ENCODE results near the gene TAOK1. TPM values are rescaled to one million over a fixed set of nuclear protein-coding genes. Genes with fewer than 3 reads are reported as not detected.

Gene TAOK1
- total RNA-seq, 2 donors from 2014 or later = 64.0 to 81.6 TPM

- no peak for DNase-seq (ENCODE audit: low spot score)
- no peaks in the 10 kb centered on the region for H3K9me3 Mint-ChIP-seq
- no peaks in the 10 kb centered on the region for H3K4me1 Mint-ChIP-seq (ENCODE audit: low read depth in 2 of 2)
- ATAC-seq = no peak
- H3K27ac Mint-ChIP-seq = no peak overlapping the region
- no peaks in the 10 kb centered on the region for H3K27me3 Mint-ChIP-seq
- H3K36me3 Mint-ChIP-seq = no peaks in the 10 kb centered on the region
- no peak overlapping the region for H3K4me3 Mint-ChIP-seq
These were observed 93.3 kb downstream of the TAOK1 start for GRCh38 chr17:29483503-29483902.

GRCh38 chr17:29495011-29495410 lies 104.8 kb downstream of the TAOK1 start:
- Mint-ChIP-seq H3K4me1 (ENCODE audit: low read depth in 2 of 2) (peaks cover 0 to 4% of the 10 kb centered on the region in 2 donors), H3K27me3 (no peaks in the 10 kb centered on the region), H3K4me3 (no peak overlapping the region), H3K36me3 (peaks cover 5% of the 10 kb centered on the region), H3K27ac (no peak overlapping the region), H3K9me3 (no peaks in the 10 kb centered on the region)
- DNase-seq (ENCODE audit: low spot score) (no peak), ATAC-seq (no peak)

- no peak for ATAC-seq
- DNase-seq (ENCODE audit: low spot score) = no peak
- Mint-ChIP-seq H3K4me3 (no peak overlapping the region), H3K4me1 (ENCODE audit: low read depth in 2 of 2) (no peaks in the 10 kb centered on the region), H3K27me3 (no peaks in the 10 kb centered on the region), H3K9me3 (no peaks in the 10 kb centered on the region), H3K36me3 (peaks cover 7% of the 10 kb centered on the region), H3K27ac (no peak overlapping the region)
These were observed 114.5 kb downstream of the TAOK1 start for GRCh38 chr17:29504711-29505110.

- no peak for ATAC-seq
- DNase-seq (ENCODE audit: low spot score) = no peak
- no peaks in the 10 kb centered on the region for H3K9me3 Mint-ChIP-seq
- H3K27ac Mint-ChIP-seq = no peak overlapping the region
- H3K27me3 Mint-ChIP-seq = no peaks in the 10 kb centered on the region
- H3K36me3 Mint-ChIP-seq = peaks cover 7% of the 10 kb centered on the region
- no peaks in the 10 kb centered on the region for H3K4me1 Mint-ChIP-seq (ENCODE audit: low read depth in 2 of 2)
- no peak overlapping the region for H3K4me3 Mint-ChIP-seq
These were observed 115.7 kb downstream of the TAOK1 start for GRCh38 chr17:29505836-29506235.

- Mint-ChIP-seq H3K4me1 (ENCODE audit: low read depth in 2 of 2) (no peaks in the 10 kb centered on the region), H3K27me3 (no peaks in the 10 kb centered on the region), H3K36me3 (no peaks in the 10 kb centered on the region), H3K9me3 (no peaks in the 10 kb centered on the region), H3K4me3 (no peak overlapping the region), H3K27ac (no peak overlapping the region)
- ATAC-seq = no peak
- DNase-seq (ENCODE audit: low spot score) = no peak
These were observed 120.8 kb downstream of the TAOK1 start for GRCh38 chr17:29510953-29511352.

GRCh38 chr17:29514792-29515191 lies 124.6 kb downstream of the TAOK1 start:
- Mint-ChIP-seq H3K27ac (no peak overlapping the region), H3K36me3 (peaks cover 8% of the 10 kb centered on the region), H3K4me3 (no peak overlapping the region), H3K9me3 (no peaks in the 10 kb centered on the region), H3K4me1 (ENCODE audit: low read depth in 2 of 2) (no peaks in the 10 kb centered on the region), H3K27me3 (no peaks in the 10 kb centered on the region)
- ATAC-seq = no peak
- no peak for DNase-seq (ENCODE audit: low spot score)

- no peaks in the 10 kb centered on the region for H3K27me3 Mint-ChIP-seq
- ATAC-seq = no peak
- no peak for DNase-seq (ENCODE audit: low spot score)
- no peaks in the 10 kb centered on the region for H3K9me3 Mint-ChIP-seq
- no peak overlapping the region for H3K4me3 Mint-ChIP-seq
- no peaks in the 10 kb centered on the region for H3K4me1 Mint-ChIP-seq (ENCODE audit: low read depth in 2 of 2)
- no peak overlapping the region for H3K27ac Mint-ChIP-seq
- H3K36me3 Mint-ChIP-seq = peaks cover 10% of the 10 kb centered on the region
These were observed 128.2 kb downstream of the TAOK1 start for GRCh38 chr17:29518359-29518758.

GRCh38 chr17:29524692-29525091 lies 134.5 kb downstream of the TAOK1 start:
- H3K27me3 Mint-ChIP-seq = no peaks in the 10 kb centered on the region
- no peaks in the 10 kb centered on the region for H3K4me1 Mint-ChIP-seq (ENCODE audit: low read depth in 2 of 2)
- no peak overlapping the region for H3K27ac Mint-ChIP-seq
- H3K36me3 Mint-ChIP-seq = peaks cover 4% of the 10 kb centered on the region
- ATAC-seq (no peak), DNase-seq (ENCODE audit: low spot score) (no peak)
- no peaks in the 10 kb centered on the region for H3K9me3 Mint-ChIP-seq
- H3K4me3 Mint-ChIP-seq = no peak overlapping the region

GRCh38 chr17:29526322-29526721 lies 136.2 kb downstream of the TAOK1 start:
- Mint-ChIP-seq H3K4me1 (ENCODE audit: low read depth in 2 of 2) (no peaks in the 10 kb centered on the region), H3K36me3 (peaks cover 9% of the 10 kb centered on the region), H3K27me3 (no peaks in the 10 kb centered on the region), H3K9me3 (no peaks in the 10 kb centered on the region), H3K4me3 (no peak overlapping the region), H3K27ac (no peak overlapping the region)
- DNase-seq (ENCODE audit: low spot score) = no peak
- ATAC-seq = no peak

GRCh38 chr17:29533976-29534375 lies 143.8 kb downstream of the TAOK1 start:
- Mint-ChIP-seq H3K36me3 (peaks cover 26% of the 10 kb centered on the region), H3K27me3 (no peaks in the 10 kb centered on the region), H3K4me3 (no peak overlapping the region), H3K27ac (no peak overlapping the region), H3K4me1 (ENCODE audit: low read depth in 2 of 2) (peaks cover 0 to 3% of the 10 kb centered on the region in 2 donors), H3K9me3 (no peaks in the 10 kb centered on the region)
- ATAC-seq = no peak
- DNase-seq (ENCODE audit: low spot score) = no peak

GRCh38 chr17:29544066-29544465 lies 153.9 kb downstream of the TAOK1 start:
- H3K4me3 Mint-ChIP-seq = no peak overlapping the region
- DNase-seq (ENCODE audit: low spot score) (no peak), ATAC-seq (no peak)
- H3K4me1 Mint-ChIP-seq (ENCODE audit: low read depth in 2 of 2) = peaks cover 1 to 8% of the 10 kb centered on the region in 2 donors
- H3K36me3 Mint-ChIP-seq = no peaks in the 10 kb centered on the region
- H3K9me3 Mint-ChIP-seq = no peaks in the 10 kb centered on the region
- H3K27me3 Mint-ChIP-seq = no peaks in the 10 kb centered on the region
- H3K27ac Mint-ChIP-seq = no peak overlapping the region

- Mint-ChIP-seq H3K9me3 (no peaks in the 10 kb centered on the region), H3K27me3 (no peaks in the 10 kb centered on the region), H3K4me1 (ENCODE audit: low read depth in 2 of 2) (peaks cover 7 to 22% of the 10 kb centered on the region in 2 donors), H3K36me3 (no peaks in the 10 kb centered on the region), H3K27ac (no peak overlapping the region), H3K4me3 (no peak overlapping the region)
- ATAC-seq (no peak), DNase-seq (ENCODE audit: low spot score) (no peak)
These were observed 155.9 kb downstream of the TAOK1 start for GRCh38 chr17:29546085-29546484.

GRCh38 chr17:29546830-29547229 lies 156.7 kb downstream of the TAOK1 start:
- ATAC-seq (no peak), DNase-seq (ENCODE audit: low spot score) (no peak)
- peaks cover 7 to 22% of the 10 kb centered on the region in 2 donors for H3K4me1 Mint-ChIP-seq (ENCODE audit: low read depth in 2 of 2)
- no peaks in the 10 kb centered on the region for H3K27me3 Mint-ChIP-seq
- no peaks in the 10 kb centered on the region for H3K9me3 Mint-ChIP-seq
- no peak overlapping the region for H3K27ac Mint-ChIP-seq
- H3K4me3 Mint-ChIP-seq = no peak overlapping the region
- H3K36me3 Mint-ChIP-seq = no peaks in the 10 kb centered on the region

GRCh38 chr17:29549177-29549923 lies 159.2 kb downstream of the TAOK1 start:
- H3K9me3 Mint-ChIP-seq = no peaks in the 10 kb centered on the region
- peak overlapping the region; percentile 27 for H3K4me3 Mint-ChIP-seq
- ATAC-seq = peak in 1 of 2 donors; percentile 80
- no peak for DNase-seq (ENCODE audit: low spot score)
- no peaks in the 10 kb centered on the region for H3K36me3 Mint-ChIP-seq
- peaks cover 7 to 22% of the 10 kb centered on the region in 2 donors for H3K4me1 Mint-ChIP-seq (ENCODE audit: low read depth in 2 of 2)
- no peak overlapping the region for H3K27ac Mint-ChIP-seq
- no peaks in the 10 kb centered on the region for H3K27me3 Mint-ChIP-seq

- DNase-seq (ENCODE audit: low spot score) = no peak
- Mint-ChIP-seq H3K27me3 (no peaks in the 10 kb centered on the region), H3K36me3 (no peaks in the 10 kb centered on the region), H3K27ac (no peak overlapping the region), H3K4me3 (no peak overlapping the region), H3K9me3 (no peaks in the 10 kb centered on the region), H3K4me1 (ENCODE audit: low read depth in 2 of 2) (peaks cover 15 to 19% of the 10 kb centered on the region in 2 donors)
- ATAC-seq = no peak
These were observed 165.7 kb downstream of the TAOK1 start for GRCh38 chr17:29555840-29556239.
